Measurements from ENCODE around the gene RNF44.

RNF44 gene

DNA sequence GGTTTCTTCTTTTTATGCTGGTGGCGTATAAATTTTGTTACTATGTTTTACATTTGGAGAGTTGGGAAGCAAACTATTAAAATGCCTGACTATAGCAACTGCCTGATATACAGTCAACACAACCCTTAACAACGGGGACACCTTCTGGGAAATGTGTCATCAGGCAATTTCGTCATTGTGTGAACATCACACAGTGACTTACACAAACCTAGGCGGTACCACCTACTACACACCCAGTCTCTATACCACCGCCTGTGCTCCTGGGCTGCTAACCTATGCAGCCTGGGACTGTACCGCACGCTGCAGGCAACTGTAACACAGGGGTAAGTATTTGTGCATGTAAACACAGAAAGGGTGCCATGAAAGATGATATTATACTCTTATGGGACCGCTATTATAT, 10.6 kb upstream of the RNF44 start:
- no peak for TF ChIP-seq Cebpa-rat (IDR thresholded peaks at IDR 0.05)
- Histone ChIP-seq H3K27me3 (no peaks in the 10 kb centered on the region), H3K4me2 (peak overlapping the region in 4 of 11 experiments; percentile 2 to 43 (median 19); a peak in 4 of 22 replicates), H3K4me3 (no peak overlapping the region), H3K9ac (no peak overlapping the region), H3K4me1 (peaks cover 37 to 89% (median 55%) of the 10 kb centered on the region in 10 experiments), H3K9me3 (replicated peaks in 1 of 11) (no peaks in the 10 kb centered on the region), H3K27ac (no peak overlapping the region; a peak in 1 of 22 replicates), H3K36me3 (no peaks in the 10 kb centered on the region), H4K20me1 (peaks cover 0 to 19% (median 0%) of the 10 kb centered on the region in 11 experiments; a peak in 2 of 22 replicates)

DNA sequence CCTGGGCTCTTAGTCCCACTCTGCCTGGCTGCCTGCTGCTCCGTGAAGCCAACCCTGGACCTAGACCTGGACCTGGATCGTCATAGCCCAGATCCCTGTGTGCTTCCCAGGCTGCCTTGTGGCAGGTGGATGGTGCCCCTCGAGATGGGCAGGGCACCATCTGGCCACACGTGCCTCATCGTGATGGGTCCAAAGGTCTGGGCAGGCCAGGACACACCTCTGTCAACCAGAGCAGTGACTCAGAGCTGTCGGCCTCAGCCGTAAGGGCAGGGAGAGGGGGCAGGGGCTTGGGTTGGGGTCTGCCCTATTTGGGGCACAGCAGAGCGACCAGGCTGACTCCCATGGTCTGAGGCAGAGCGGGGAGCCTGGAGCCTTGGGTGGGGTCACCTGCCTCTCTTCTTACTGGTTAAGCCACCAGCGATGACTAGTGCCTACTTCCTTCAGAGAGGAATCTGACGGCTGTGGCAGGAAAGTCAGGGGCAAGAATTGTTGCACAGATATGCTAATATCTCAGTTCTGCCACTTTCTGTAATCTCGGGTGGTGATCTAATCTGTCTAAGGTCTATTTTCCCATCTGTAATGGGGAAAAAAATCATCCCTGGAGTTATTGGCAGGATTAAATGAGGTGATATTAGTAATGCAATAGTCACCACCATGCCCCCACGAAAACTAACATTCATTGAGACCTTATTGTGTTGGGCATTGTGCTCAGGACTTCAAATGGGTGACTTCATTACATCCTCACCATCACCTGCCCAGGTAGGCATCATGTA, 8.7 kb upstream of the RNF44 start:
- Histone ChIP-seq H4K20me1 (peaks cover 0 to 19% (median 0%) of the 10 kb centered on the region in 11 experiments; a peak in 2 of 22 replicates), H3K27me3 (no peaks in the 10 kb centered on the region), H3K4me2 (peak overlapping the region in 9 of 11 experiments; percentile 18 to 99 (median 96); a peak in 7 of 22 replicates), H3K4me3 (no peak overlapping the region), H3K4me1 (peaks cover 50 to 90% (median 66%) of the 10 kb centered on the region in 10 experiments), H3K9me3 (replicated peaks in 1 of 11) (no peaks in the 10 kb centered on the region), H3K9ac (no peak overlapping the region), H3K36me3 (no peaks in the 10 kb centered on the region), H3K27ac (no peak overlapping the region)
- no peak for TF ChIP-seq Cebpa-rat (IDR thresholded peaks at IDR 0.05)

- Histone ChIP-seq H3K9ac (no peak overlapping the region), H3K27ac (no peak overlapping the region), H4K20me1 (peaks cover 0 to 19% (median 0%) of the 10 kb centered on the region in 11 experiments; a peak in 2 of 22 replicates), H3K4me3 (no peak overlapping the region), H3K36me3 (no peaks in the 10 kb centered on the region), H3K9me3 (replicated peaks in 1 of 11) (no peaks in the 10 kb centered on the region), H3K4me2 (peak overlapping the region; percentile 18 to 100 (median 97); a peak in 15 of 22 replicates), H3K4me1 (peaks cover 50 to 90% (median 66%) of the 10 kb centered on the region in 10 experiments), H3K27me3 (no peaks in the 10 kb centered on the region)
- no peak for TF ChIP-seq Cebpa-rat (IDR thresholded peaks at IDR 0.05)
These were observed 8.2 kb upstream of the RNF44 start for GRCh38 chr5:176545388-176545736.

DNA sequence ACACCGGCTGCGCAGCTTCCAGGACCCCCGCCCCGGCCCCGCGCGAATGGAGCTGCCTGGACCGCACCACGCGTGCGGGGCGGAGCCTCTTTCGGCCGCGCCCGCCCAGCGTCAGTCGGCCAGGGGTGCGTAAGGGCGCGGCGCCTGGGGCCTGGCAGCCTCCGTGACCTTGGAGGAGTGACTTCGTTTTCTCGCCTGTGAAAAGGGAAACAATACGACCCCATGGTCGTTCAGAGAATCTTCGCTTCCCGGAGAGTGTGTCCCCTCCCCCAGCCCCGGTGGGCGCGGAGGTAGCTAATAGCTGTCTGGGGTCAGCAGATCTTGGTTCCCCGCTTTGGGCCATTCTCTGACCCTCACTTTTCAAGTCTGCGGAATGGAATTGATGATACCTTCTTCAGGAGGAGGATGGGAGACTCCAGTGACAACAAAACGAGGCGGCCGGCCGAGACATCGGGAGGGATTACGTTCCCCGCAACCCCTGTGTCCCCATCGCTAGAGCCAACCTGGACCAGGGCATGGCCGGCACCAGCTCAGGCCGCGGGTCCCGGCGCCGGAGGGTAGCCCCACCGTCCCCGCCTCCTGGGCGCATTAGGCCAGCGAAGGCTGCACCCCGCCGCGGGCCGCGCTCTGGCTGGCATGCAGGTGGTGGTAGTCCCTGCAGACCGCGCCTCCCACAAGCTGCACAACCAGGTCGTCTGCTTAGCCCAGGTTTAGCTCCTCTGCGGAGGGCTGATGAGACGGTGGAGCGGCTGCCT, 6.4 kb upstream of the RNF44 start:
- Histone ChIP-seq H3K27me3 (no peaks in the 10 kb centered on the region), H3K36me3 (no peaks in the 10 kb centered on the region), H3K4me2 (peak overlapping the region; percentile 80 to 100 (median 98)), H4K20me1 (peaks cover 0 to 13% (median 0%) of the 10 kb centered on the region in 11 experiments; a peak in 1 of 22 replicates), H3K4me1 (peaks cover 61 to 90% (median 69%) of the 10 kb centered on the region in 10 experiments), H3K9me3 (replicated peaks in 1 of 11) (no peaks in the 10 kb centered on the region), H3K4me3 (peak overlapping the region; percentile 65 to 87 (median 79)), H3K27ac (peak overlapping the region; percentile 53 to 91 (median 86); a peak in 21 of 22 replicates), H3K9ac (peak overlapping the region; percentile 81 to 93 (median 88))
- TF ChIP-seq Cebpa-rat (IDR thresholded peaks at IDR 0.05): no peak

- peak overlapping the region; percentile 80 to 100 (median 98) for H3K4me2 ChIP-seq
- no peak for TF ChIP-seq Cebpa-rat (IDR thresholded peaks at IDR 0.05)
- H3K4me3 ChIP-seq: peak overlapping the region; percentile 65 to 87 (median 79)
- peak overlapping the region; percentile 53 to 91 (median 86); a peak in 21 of 22 replicates for H3K27ac ChIP-seq
- H3K36me3 ChIP-seq: no peaks in the 10 kb centered on the region
- no peaks in the 10 kb centered on the region for H3K27me3 ChIP-seq
- peak overlapping the region; percentile 81 to 93 (median 88) for H3K9ac ChIP-seq
- peaks cover 0 to 13% (median 0%) of the 10 kb centered on the region in 11 experiments; a peak in 1 of 22 replicates for H4K20me1 ChIP-seq
- no peaks in the 10 kb centered on the region for H3K9me3 ChIP-seq (replicated peaks in 1 of 11)
- H3K4me1 ChIP-seq: peaks cover 68 to 89% (median 74%) of the 10 kb centered on the region in 10 experiments
These were observed 5.6 kb upstream of the RNF44 start for GRCh38 chr5:176542596-176543427.

GRCh38 chr5:176542135-176542595, 5.0 kb upstream of the RNF44 start:
- Histone ChIP-seq H3K9ac (peak overlapping the region; percentile 81 to 93 (median 88)), H3K27ac (peak overlapping the region; percentile 53 to 91 (median 86); a peak in 21 of 22 replicates), H3K4me3 (peak overlapping the region; percentile 65 to 87 (median 79)), H3K9me3 (replicated peaks in 1 of 11) (no peaks in the 10 kb centered on the region), H3K36me3 (no peaks in the 10 kb centered on the region), H3K4me2 (peak overlapping the region; percentile 80 to 100 (median 98)), H3K4me1 (peaks cover 68 to 83% (median 73%) of the 10 kb centered on the region in 10 experiments), H3K27me3 (no peaks in the 10 kb centered on the region), H4K20me1 (peaks cover 0 to 13% (median 0%) of the 10 kb centered on the region in 11 experiments; a peak in 1 of 22 replicates)
- no peak for TF ChIP-seq Cebpa-rat (IDR thresholded peaks at IDR 0.05)

- Histone ChIP-seq H3K36me3 (no peaks in the 10 kb centered on the region), H3K9ac (peak overlapping the region; percentile 58 to 93 (median 88)), H3K27me3 (no peaks in the 10 kb centered on the region), H3K27ac (peak overlapping the region; percentile 53 to 91 (median 86); a peak in 21 of 22 replicates), H3K9me3 (replicated peaks in 1 of 11) (no peaks in the 10 kb centered on the region), H3K4me3 (peak overlapping the region; percentile 65 to 87 (median 79); a peak in 18 of 20 replicates), H4K20me1 (peaks cover 0 to 13% (median 0%) of the 10 kb centered on the region in 11 experiments; a peak in 1 of 22 replicates), H3K4me2 (peak overlapping the region; percentile 80 to 100 (median 98)), H3K4me1 (peaks cover 65 to 77% (median 72%) of the 10 kb centered on the region in 10 experiments)
- no peak for TF ChIP-seq Cebpa-rat (IDR thresholded peaks at IDR 0.05)
These were observed 4.3 kb upstream of the RNF44 start for GRCh38 chr5:176541338-176542134.

All from BLaER1 treated with 17β-estradiol and CSF1 and Interleukin-3, amounts not matched to agents 10 nM and 100 nM (cell line).